Endometrial microvascular endothelial cells (primary cell): ENCODE results near the gene PARS2. TPM values are rescaled to one million over a fixed set of nuclear protein-coding genes. Genes with fewer than 3 reads are reported as not detected.

ENCODE experiments used
- in situ Hi-C: cut with HindIII; loops from 2 replicates; pipeline ENCODE4 v1.10.0; 2017; ENCODE audit warnings: low sequenced_read_pairs, low pct_unique_long_range_greater_than_20kb; ENCODE audit errors: inconsistent ontology term
- total RNA-seq: library from RNA; depleted of rRNA; stranded (reverse); fragments of >200 nt; gene quantifications from one replicate; pipeline ENCODE4 v1.2.3, GENCODE V29; 2015; ENCODE audit errors: inconsistent ontology term

PARS2 gene
- total RNA-seq, 1 donor from 2014 or later, result 2.9 TPM

DNA sequence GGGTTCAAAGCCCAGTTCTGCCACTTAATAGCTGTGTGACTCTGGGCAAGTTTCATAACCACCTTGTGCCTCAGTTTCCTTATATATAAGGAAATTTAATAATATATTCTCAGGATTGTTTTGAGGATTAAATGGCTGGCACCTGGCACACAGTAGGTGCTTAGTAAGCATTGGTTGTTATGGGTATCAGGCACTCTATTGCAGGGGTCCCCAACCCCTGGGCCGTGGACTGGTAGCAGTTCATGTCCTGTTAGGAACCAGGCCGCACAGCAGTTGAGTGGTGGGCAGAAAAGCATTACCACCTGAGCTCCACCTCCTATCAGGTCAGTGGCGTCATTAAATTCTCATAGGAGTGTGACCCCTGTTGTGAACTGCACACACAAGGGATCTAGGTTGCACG, 18.5 kb downstream of the PARS2 start:
- in situ Hi-C loops, result no loop called here

DNA sequence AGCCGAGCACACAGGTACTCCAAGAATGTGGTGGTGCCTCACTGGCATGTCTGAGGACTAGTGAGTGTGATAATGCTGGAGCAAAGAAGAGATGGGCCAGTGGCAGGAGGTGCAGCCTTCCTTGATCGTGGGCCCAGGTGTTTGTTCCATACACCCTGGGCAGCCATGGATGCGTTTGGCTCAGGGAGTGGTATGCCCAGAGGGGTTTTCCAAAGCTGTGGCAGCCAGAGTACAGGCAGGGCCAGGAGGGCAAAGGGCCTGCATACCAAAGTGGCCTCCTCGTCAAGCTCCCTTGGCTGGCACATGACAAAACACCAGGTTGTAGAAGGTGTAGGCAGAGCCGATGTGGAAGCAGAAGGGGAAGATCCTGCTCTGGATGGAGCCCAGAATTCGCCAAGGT, 19.0 kb downstream of the PARS2 start:
- in situ Hi-C loops, result no loop called here

DNA sequence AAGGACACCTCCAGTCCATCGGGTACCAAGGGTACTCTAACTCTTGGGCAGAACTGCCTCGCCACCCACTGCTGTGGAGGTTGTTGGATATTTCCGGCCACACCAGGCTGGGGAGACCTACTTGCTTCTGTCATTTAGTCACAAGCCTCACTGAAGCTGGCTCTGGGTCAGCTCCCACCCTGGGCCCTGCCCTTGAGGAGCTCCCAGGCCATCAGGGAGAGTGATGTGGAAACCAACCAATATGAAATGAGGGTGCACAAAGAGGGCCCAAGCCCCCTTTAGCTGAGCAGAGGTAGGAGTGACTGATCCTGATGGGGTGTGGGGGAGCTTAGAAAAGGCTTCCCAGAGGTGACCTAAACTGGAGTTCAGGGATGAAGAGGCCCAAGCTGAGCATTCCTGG, 19.6 kb downstream of the PARS2 start:
- in situ Hi-C loops, result no loop called here

DNA sequence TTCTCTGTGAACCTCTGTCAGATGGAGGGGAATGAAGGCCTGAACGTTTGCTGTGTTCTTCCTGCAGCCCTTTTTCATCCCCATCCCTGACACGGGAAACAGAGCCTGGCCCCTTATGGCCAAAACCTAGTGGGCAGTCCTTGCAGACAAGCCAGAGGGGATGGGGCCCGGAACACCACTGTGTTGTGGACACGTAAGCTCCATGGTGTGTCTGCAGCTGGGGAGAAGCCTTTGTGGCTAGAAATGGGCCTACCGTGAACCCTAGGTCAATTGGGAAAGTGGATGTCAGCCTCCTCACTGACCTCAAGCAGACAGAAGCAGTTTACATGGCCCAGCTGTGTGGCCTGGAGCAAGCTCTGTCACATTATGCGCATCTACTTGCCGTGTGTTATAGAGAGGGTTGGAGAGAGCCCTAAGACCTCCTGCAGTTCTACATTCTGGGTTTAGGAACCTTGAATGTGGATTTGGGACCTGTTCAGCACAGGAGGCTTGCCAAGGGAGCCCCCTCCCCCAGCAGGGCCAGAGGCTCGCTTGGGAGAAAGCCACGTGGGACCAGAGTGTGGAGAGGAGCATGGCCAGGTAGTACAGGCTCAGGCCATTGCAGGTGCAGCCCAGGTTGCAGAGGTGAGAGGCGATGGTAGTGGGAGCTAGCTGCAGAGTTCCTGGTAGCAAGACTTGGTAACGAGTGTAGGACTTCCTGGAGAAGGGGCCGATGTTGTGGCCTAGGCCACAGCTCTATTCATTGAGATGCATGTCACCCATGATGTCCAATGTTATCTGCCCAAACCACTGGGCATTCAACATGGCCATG, 20.7 kb downstream of the PARS2 start:
- in situ Hi-C loops, result no loop called here

DNA sequence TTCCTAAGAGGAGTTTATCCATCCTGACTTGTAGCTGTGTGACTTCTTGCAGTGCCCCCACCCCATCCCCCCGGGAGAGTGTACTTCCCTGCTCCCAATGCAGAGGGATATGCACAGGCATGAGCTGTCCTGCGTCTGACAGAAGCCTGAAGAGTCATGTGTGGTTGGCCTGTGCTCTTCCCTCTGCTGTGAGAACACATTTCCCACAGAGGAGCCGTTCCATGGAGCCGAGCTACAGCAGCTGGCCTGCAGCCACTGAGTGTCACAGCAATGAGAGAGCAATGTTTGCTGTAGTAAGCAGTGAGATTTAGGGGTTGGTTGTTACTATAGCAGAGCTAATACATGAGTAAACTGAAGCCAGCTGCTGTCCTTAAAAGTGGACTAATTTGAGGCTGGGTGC, 22.0 kb downstream of the PARS2 start:
- in situ Hi-C loops, result no loop called here

DNA sequence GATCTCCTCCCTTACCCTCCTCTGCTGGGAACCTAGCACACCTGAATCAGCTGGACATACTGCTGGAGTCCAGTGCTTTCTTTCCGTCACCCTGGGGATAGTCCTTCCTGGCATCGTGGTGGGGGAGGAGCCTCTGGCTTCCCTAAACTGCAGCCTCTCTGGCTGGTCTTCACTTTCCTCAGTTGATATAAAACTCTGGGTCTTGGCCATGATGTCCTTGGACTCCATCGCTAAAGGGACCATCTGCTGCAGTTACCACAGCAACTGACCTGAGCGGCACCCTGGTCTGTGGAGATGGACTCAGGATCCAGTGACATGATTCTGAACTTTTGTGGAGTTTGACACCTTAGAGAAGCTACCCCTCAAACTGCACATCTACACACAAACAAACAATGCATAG, 22.8 kb downstream of the PARS2 start:
- in situ Hi-C loops, result no loop called here

DNA sequence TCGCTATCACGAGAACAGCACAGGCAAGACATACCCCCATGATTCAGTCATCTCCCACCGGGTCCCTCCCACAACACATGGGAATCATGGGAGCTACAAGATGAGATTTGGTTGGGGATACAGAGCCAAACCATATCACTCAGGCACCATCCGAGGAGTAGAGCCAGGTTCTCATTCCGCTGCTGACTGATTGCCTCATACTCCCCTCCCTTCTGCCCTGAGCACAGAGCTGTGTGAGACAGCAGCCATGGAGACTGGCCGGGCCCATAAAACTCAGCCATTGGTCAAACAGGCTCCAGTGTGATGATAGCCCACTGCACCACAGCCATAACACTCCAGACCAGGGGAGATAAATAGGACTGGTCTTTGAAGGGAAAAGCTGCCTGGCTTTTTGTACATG, 26.1 kb downstream of the PARS2 start:
- in situ Hi-C loops, result no loop called here

DNA sequence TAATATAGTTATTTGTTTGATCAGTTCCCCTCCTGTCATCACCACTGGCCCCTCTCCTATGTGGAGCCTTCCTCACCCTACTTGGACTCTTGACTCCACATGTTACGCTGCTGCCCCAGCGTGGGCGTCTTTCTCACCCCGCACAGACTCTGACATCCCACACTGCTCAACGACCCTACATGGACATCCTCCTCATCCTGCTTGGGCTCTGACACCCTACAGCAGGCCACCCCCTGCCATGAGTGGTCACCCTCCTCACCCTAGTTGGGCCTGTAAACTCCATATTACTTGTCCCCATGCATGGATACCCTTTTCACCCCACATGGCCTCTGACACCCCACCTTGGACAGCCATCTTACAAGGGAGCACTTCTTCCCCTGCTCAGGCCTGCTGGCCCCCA, 27.6 kb downstream of the PARS2 start:
- in situ Hi-C loops, result no loop called here

DNA sequence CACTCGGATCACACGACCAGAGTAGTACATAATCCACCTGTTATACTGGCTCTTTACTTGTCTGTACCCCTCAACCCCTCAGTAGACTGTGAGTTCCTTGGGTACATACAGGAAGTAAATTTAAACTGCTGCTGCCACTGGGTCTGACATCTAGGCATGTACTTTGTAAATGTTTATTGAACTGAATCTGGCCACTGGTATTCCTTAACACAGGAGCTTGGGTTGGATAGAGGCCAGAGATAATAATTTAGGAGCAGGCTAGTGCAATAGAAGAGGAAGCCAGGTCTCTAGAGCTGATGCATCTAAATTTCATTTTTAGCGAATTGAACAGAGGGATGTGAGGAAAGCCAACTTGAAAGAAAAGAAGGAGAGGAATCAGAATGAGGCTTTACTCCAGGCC, 36.3 kb downstream of the PARS2 start:
- in situ Hi-C loops, result no loop called here

DNA sequence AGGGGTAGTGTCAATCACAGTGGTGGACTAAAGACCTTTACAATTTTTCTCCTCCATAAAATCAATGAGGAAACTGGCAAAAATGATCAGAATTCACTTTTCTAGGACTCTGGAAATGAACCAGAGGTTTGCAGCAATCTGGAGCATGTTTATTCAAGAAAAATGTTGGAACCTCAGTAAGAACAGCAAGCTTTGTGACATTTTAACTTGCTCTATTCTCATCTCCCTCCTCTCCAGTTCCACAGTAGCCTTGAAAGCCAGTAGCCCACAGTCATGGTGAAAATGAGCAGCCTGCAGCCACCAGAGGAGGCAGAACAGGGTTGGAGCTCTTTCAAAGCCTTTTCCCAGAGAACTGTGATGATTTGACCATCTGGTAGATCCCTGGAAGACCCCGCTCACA, 39.6 kb downstream of the PARS2 start:
- in situ Hi-C loops, result no loop called here

DNA sequence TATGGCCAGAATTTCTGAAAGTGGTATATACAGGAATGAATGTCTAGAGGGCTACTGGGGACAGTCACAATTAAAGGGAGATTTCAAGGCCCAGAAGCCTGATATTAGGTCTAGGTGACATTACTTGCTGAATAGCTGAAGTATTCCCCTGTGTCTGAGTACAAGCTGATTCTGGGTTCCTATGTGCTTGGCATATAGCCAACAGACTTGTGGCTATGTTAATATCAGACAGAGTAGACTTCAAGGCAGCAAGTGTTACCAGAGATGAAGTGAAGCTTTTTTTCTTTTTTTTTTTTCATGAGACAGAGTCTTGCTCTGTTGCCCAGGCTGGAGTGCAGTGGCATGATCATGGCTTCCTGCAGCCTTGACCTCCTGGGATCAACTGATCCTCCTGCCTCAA, 40.3 kb downstream of the PARS2 start:
- in situ Hi-C loops, result no loop called here

DNA sequence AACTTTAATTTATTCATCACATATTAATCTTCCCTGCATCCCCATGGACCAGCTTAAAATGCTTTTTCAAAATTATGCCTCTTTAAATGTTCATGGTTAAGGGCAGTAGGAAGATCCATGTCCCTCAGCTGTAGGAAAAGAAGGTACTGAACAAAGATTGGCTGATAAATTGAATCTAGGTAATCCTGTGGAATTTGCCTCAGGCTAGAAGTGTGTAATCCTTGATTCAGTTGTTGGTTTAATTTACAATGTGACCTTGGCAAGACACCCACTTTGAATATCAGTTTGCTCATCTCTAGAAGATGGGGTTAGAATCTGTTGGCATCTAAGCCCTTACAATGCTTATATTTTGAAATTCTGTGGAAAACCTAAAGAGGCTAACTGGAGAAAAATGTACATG, 42.6 kb downstream of the PARS2 start:
- in situ Hi-C loops, result no loop called here

DNA sequence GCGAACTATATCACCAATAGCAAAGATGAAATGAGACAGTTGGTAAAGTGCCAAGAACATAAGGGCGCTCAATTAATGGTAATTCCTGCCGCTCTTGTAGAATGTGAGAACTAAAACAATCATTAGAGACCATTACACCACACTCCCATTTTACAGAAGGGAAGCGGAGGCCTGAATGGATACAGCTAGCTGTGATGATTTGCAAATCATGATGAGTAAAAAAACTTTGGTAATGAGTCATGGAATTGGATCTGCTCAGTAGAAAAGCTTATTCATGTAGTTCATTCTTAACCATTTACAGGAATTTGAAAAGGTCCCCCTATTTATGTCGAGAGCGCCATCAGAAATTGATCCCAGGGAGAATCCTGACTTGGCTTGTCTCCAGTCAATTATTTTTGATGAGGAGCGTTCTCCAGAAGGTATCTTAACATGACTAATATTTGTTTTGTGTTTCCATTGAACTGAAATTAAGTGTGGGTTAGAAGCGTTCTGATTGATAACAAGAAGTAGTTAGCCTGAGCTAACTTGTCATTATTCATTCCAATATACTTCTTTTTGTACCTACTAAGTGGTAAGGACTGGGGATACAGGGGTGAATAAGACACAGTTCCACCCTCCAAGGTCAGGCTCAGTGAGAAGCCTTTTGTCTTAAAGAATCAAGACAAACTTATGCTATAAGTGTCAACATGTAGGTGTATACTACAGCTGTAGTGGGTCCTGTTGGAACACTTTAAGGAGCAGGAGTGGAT, 47.9 kb downstream of the PARS2 start:
- in situ Hi-C loops, result no loop called here

DNA sequence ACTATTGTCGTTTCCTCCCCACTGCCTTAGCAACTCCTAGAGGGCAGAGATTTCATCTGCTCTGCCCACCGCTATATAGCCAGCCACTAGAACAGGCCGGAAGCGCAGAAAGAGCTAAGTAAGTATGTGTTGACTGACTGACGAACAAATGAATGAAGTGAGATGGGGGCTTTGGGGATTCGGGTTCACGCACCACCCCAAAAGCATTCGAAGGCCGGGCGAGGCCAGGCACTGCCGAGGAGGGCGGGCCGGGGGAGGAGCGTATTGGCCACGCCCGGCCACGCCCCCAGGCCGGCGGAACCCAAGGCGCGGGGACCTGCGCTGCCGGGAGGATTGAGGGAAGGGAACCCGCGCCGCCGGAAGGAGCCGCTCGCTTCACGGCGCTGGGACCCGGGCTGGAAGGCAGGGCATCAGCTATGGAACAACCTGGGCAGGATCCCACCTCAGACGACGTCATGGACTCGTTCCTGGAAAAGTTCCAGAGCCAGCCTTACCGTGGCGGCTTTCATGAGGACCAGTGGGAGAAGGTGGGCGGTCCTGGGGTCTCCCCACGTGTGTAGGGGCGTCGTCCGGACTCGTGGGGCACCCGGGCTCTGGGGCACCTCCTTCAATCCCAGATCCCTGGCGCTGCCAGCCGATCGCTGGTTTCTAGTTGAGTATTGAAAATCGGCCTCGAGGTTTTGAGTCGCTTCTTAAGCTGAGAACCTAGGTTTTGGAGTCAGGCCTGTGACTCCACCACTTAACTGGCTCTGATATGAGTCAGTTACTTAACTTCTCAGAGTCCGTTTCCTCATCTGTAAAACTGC, 48.6 kb downstream of the PARS2 start, which contains the start of gene TTC4:
TSS of gene TTC4 (plus strand) at position 369 of the 806 bp plus-strand sequence. CDS start at position 417, 48 bp downstream.
- in situ Hi-C loops, result no loop called here

DNA sequence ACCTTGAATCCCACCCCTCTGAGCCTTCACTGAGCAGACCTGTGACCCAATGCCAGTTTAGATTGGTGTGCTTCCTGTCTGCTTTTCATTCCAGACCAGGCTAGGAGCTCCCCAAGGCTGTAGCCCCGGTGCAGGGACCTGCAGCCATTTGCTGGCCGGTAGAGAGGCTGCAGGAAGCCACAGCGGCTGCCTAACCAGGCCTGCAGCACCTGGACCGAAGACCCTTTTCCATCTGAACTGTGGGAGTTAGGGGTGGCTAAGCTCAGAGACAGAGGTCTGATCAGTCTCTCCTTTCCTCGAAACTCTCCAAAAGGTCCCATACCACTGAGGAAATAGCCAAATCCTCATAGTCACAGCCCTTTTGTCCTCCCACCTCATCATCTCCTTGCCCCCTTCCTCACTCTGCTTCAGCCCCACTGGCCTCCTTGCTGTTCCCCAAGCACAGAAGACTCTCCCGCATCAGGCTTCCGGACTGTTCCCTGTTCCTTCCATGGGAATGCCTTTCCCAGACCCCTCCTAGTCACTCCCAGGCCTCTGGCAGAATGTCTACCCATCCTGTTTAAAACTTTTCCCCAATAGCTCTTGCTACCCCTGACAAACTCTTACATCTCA, 49.3 kb downstream of the PARS2 start:
- in situ Hi-C loops, result no loop called here

DNA sequence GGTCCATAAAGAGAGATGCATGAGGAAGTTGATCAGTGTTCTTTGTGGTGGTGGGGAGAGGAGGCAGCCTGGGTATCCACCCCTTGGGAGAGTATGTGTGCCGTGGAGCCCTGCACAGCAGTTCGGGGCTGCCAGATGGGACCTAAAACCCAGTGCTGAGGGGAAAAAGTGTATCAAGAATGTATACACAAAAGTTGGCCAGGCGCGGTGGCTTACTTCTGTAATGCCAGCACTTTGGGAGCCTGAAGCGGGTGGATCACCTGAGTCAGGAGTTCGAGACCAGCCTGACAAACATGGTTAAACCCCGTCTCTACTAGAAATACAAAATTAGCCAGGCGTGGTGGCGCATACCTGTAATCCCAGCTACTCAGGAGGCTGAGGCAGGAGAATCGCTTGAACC, 52.8 kb downstream of the PARS2 start:
- in situ Hi-C loops, result no loop called here

DNA sequence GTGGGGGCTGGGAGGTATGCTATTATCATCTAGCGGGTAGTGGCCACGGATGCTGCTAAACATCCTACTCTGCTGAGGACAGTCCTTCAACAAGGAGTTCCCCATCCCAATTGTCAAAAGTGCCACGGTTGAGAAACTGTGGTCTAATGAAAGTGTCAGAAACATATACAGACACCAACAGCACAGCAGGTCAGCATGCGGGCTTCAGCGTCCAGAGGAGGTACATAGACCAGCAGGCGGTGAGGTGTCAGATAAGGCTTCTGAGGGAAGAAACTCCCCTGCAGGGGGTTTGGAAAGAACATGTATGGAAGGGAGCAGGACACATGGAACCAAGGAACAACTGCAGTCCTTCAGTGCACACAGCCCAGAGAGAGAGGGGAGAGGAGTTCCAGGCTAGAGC, 53.5 kb downstream of the PARS2 start:
- in situ Hi-C loops, result no loop called here

DNA sequence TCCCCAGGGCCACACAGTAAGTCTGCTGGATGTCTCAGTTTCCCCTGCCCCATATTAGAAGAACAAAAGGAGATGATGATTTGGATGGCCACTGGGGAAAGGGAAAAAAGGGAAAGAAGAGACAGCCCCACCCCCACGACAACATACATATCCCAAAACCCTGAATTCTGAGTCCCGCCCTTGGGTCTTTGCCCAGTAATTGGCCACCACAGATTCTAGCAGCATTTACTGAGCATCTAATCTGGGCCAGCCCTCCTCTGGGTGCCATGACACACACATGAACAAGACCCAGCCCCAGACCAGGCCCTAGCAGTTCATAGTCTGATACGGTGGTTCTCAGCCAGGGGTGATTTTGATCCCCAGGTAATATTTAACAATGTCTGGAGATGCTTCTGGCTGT, 53.9 kb downstream of the PARS2 start:
- in situ Hi-C loops, result no loop called here
